GM18502 (cell line): Measurements from ENCODE around the gene MFSD12.

Experiments
- ATAC-seq: cut with Tn5 transposase; IDR thresholded peaks from one replicate; pipeline ENCODE4 v1.9.1; 2021; ENCODE audit warnings: mild to moderate bottlenecking; ENCODE audit not compliant: unreplicated experiment, poor library complexity

The MFSD12 gene

GRCh38 chr19:3494559-3494958, 62.8 kb downstream of the MFSD12 start:
- no peak for ATAC-seq
